ENCODE measurements around the gene DNAJB4.

- TF ChIP-seq CTCF (conservative IDR thresholded peaks at IDR 0.05 in 1 of 2, IDR thresholded peaks at IDR 0.05 in 1 of 2; ENCODE audit: extremely low read depth in 1 of 2, insufficient read depth in 1 of 2, low read depth in 1 of 2, low read length in 2 of 2) (no peak), EZH2 (IDR thresholded peaks at IDR 0.05; ENCODE audit: borderline replicate concordance, low read length) (no peak)
Measured at GRCh38 chr1:77996734-77997133, 8.0 kb upstream of the DNAJB4 start.
